ENCODE results near the gene YIPF5.

- no peak for TF ChIP-seq CTCF (IDR thresholded peaks at IDR 0.05)
- no peak for TF ChIP-seq ZFX (IDR thresholded peaks at IDR 0.05; ENCODE audit: borderline replicate concordance)
Measured at GRCh38 chr5:144189800-144190429, 19.5 kb upstream of the YIPF5 start.
